ENCODE measurements around the gene ENPP1. TPM values are rescaled to one million over a fixed set of nuclear protein-coding genes. Genes with fewer than 3 reads are reported as not detected.

Gene ENPP1
- total RNA-seq, 1 donor, result 16.3 TPM

GRCh38 chr6:131885237-131885636 is 77.4 kb downstream of the ENPP1 start:
- Histone ChIP-seq H3K4me1 (ENCODE audit: insufficient read depth, low read length) (no peaks in the 10 kb centered on the region), H3K4me2 (ENCODE audit: insufficient read depth, low read length) (no peak overlapping the region), H3K79me2 (ENCODE audit: insufficient read depth, low read length) (no peaks in the 10 kb centered on the region), H2AFZ (ENCODE audit: low read length) (no peak overlapping the region), H3K27ac (ENCODE audit: low read depth, low read length) (no peak overlapping the region), H3K36me3 (ENCODE audit: insufficient read depth, low read length) (peaks cover 34% of the 10 kb centered on the region), H3K9me3 (ENCODE audit: low read depth, low read length) (no peaks in the 10 kb centered on the region), H3K27me3 (ENCODE audit: insufficient read depth, low read length) (no peaks in the 10 kb centered on the region), H3K4me3 (ENCODE audit: insufficient read depth, low read length) (no peak overlapping the region), H4K20me1 (ENCODE audit: insufficient read depth, low read length) (no peaks in the 10 kb centered on the region)
- no peak for DNase-seq (ENCODE audit: insufficient read length, low spot score, missing footprints)
- no peak for TF ChIP-seq CTCF (IDR thresholded peaks at IDR 0.05; ENCODE audit: extremely low read depth, low read depth, low read length)

- H3K27me3 ChIP-seq (ENCODE audit: insufficient read depth, low read length), result no peaks in the 10 kb centered on the region
- H2AFZ ChIP-seq (ENCODE audit: low read length), result no peak overlapping the region
- H3K4me3 ChIP-seq (ENCODE audit: insufficient read depth, low read length), result no peak overlapping the region
- no peaks in the 10 kb centered on the region for H4K20me1 ChIP-seq (ENCODE audit: insufficient read depth, low read length)
- no peaks in the 10 kb centered on the region for H3K9me3 ChIP-seq (ENCODE audit: low read depth, low read length)
- no peak overlapping the region for H3K4me2 ChIP-seq (ENCODE audit: insufficient read depth, low read length)
- DNase-seq (ENCODE audit: insufficient read length, low spot score, missing footprints), result no peak
- H3K27ac ChIP-seq (ENCODE audit: low read depth, low read length), result no peak overlapping the region
- H3K4me1 ChIP-seq (ENCODE audit: insufficient read depth, low read length), result no peaks in the 10 kb centered on the region
- no peak for TF ChIP-seq CTCF (IDR thresholded peaks at IDR 0.05; ENCODE audit: extremely low read depth, low read depth, low read length)
- H3K36me3 ChIP-seq (ENCODE audit: insufficient read depth, low read length), result peaks cover 44% of the 10 kb centered on the region
- no peaks in the 10 kb centered on the region for H3K79me2 ChIP-seq (ENCODE audit: insufficient read depth, low read length)
These were observed 78.7 kb downstream of the ENPP1 start for GRCh38 chr6:131886517-131886916.

- Histone ChIP-seq H2AFZ (ENCODE audit: low read length) (no peak overlapping the region), H3K27me3 (ENCODE audit: insufficient read depth, low read length) (no peaks in the 10 kb centered on the region), H3K27ac (ENCODE audit: low read depth, low read length) (no peak overlapping the region), H3K36me3 (ENCODE audit: insufficient read depth, low read length) (peaks cover 40% of the 10 kb centered on the region), H4K20me1 (ENCODE audit: insufficient read depth, low read length) (no peaks in the 10 kb centered on the region), H3K4me1 (ENCODE audit: insufficient read depth, low read length) (no peaks in the 10 kb centered on the region), H3K4me3 (ENCODE audit: insufficient read depth, low read length) (no peak overlapping the region), H3K9me3 (ENCODE audit: low read depth, low read length) (no peaks in the 10 kb centered on the region), H3K79me2 (ENCODE audit: insufficient read depth, low read length) (no peaks in the 10 kb centered on the region), H3K4me2 (ENCODE audit: insufficient read depth, low read length) (no peak overlapping the region)
- TF ChIP-seq CTCF (IDR thresholded peaks at IDR 0.05; ENCODE audit: extremely low read depth, low read depth, low read length), result no peak
- DNase-seq (ENCODE audit: insufficient read length, low spot score, missing footprints), result no peak
These were observed 82.3 kb downstream of the ENPP1 start for GRCh38 chr6:131890091-131890490.

GRCh38 chr6:131893198-131893597 is 85.4 kb downstream of the ENPP1 start:
- no peaks in the 10 kb centered on the region for H3K9me3 ChIP-seq (ENCODE audit: low read depth, low read length)
- H3K79me2 ChIP-seq (ENCODE audit: insufficient read depth, low read length), result no peaks in the 10 kb centered on the region
- H3K4me3 ChIP-seq (ENCODE audit: insufficient read depth, low read length), result no peak overlapping the region
- no peak overlapping the region for H3K27ac ChIP-seq (ENCODE audit: low read depth, low read length)
- no peak for DNase-seq (ENCODE audit: insufficient read length, low spot score, missing footprints)
- no peaks in the 10 kb centered on the region for H3K4me1 ChIP-seq (ENCODE audit: insufficient read depth, low read length)
- no peaks in the 10 kb centered on the region for H3K27me3 ChIP-seq (ENCODE audit: insufficient read depth, low read length)
- peaks cover 35% of the 10 kb centered on the region for H3K36me3 ChIP-seq (ENCODE audit: insufficient read depth, low read length)
- no peak overlapping the region for H3K4me2 ChIP-seq (ENCODE audit: insufficient read depth, low read length)
- no peaks in the 10 kb centered on the region for H4K20me1 ChIP-seq (ENCODE audit: insufficient read depth, low read length)
- TF ChIP-seq CTCF (IDR thresholded peaks at IDR 0.05; ENCODE audit: extremely low read depth, low read depth, low read length), result no peak
- no peak overlapping the region for H2AFZ ChIP-seq (ENCODE audit: low read length)
